Chondrocyte (in vitro differentiated cells): ENCODE results near the gene AKT3. TPM values are rescaled to one million over a fixed set of nuclear protein-coding genes. Genes with fewer than 3 reads are reported as not detected.
A peak's percentile ranks its signal among the peaks of the same experiment; 100 is the strongest.

Experiments
- DNase-seq: peaks from one replicate; pipeline ENCODE4 v3.0.0; 2021; ENCODE audit warnings: mixed read lengths, low spot score
- H3K27ac Mint-ChIP-seq: one replicate; pipeline ENCODE4 v1.8.0; 2021; ENCODE audit warnings: mild to moderate bottlenecking, moderate library complexity, mixed read lengths; ENCODE audit not compliant: unreplicated experiment
- H3K27me3 Mint-ChIP-seq: 2 replicates; pipeline ENCODE4 v1.8.0; 2021; ENCODE audit warnings: low read depth, mixed read lengths
- H3K36me3 Mint-ChIP-seq: 2 replicates; pipeline ENCODE4 v1.8.0; 2021; ENCODE audit warnings: low read depth, mixed read lengths
- H3K4me1 Mint-ChIP-seq: 2 replicates; pipeline ENCODE4 v1.8.0; 2021; ENCODE audit warnings: low read depth, mild to moderate bottlenecking, mixed read lengths
- H3K4me3 Mint-ChIP-seq: one replicate; pipeline ENCODE4 v1.8.0; 2021; ENCODE audit warnings: mild to moderate bottlenecking, moderate library complexity, mixed read lengths; ENCODE audit not compliant: unreplicated experiment
- H3K9me3 Mint-ChIP-seq: 2 replicates; pipeline ENCODE4 v1.8.0; 2021; ENCODE audit warnings: low read depth, mixed read lengths
- CTCF ChIP-seq: fragments of 200-600 bp; sonication (generic); IDR thresholded peaks from 2 replicates; pipeline ENCODE4 v1.5.0; 2021; ENCODE audit warnings: antibody characterized with exemption, mild to moderate bottlenecking, moderate library complexity
- total RNA-seq: library from RNA; stranded (reverse); gene quantifications from 3 replicates; pipeline ENCODE4 v1.2.1, GENCODE V29; 2021

AKT3 gene
- total RNA-seq, 1 donor from 2014 or later = 111 TPM

- H3K27me3 Mint-ChIP-seq = no peaks in the 10 kb centered on the region
Measured at GRCh38 chr1:243848165-243848857, 1.7 kb downstream of the AKT3 start.

GRCh38 chr1:243846761-243847160 is 3.3 kb downstream of the AKT3 start:
- TF ChIP-seq CTCF = no peak
- no peak for DNase-seq
- H3K4me1 Mint-ChIP-seq = peaks cover 35% of the 10 kb centered on the region
- H3K36me3 Mint-ChIP-seq = no peaks in the 10 kb centered on the region
- H3K27me3 Mint-ChIP-seq = no peaks in the 10 kb centered on the region
- no peaks in the 10 kb centered on the region for H3K9me3 Mint-ChIP-seq
- no peak overlapping the region for H3K27ac Mint-ChIP-seq
- H3K4me3 Mint-ChIP-seq = no peak overlapping the region

More at GRCh38 chr1:243848165-243848857, 1.7 kb downstream of the AKT3 start:
- H3K4me1 Mint-ChIP-seq = peaks cover 23% of the 10 kb centered on the region
- H3K9me3 Mint-ChIP-seq = no peaks in the 10 kb centered on the region
- no peak for TF ChIP-seq CTCF
- H3K4me3 Mint-ChIP-seq = peak overlapping the region; percentile 92
- H3K27ac Mint-ChIP-seq = peak overlapping the region; percentile 93
- DNase-seq = no peak
- no peaks in the 10 kb centered on the region for H3K36me3 Mint-ChIP-seq

- Mint-ChIP-seq H3K36me3 (no peaks in the 10 kb centered on the region), H3K4me1 (peaks cover 35% of the 10 kb centered on the region), H3K27ac (no peak overlapping the region), H3K4me3 (no peak overlapping the region), H3K27me3 (no peaks in the 10 kb centered on the region), H3K9me3 (no peaks in the 10 kb centered on the region)
- no peak for DNase-seq
- TF ChIP-seq CTCF = no peak
Measured at GRCh38 chr1:243845888-243846287, 4.2 kb downstream of the AKT3 start.

GRCh38 chr1:243844186-243844585 is 5.9 kb downstream of the AKT3 start:
- Mint-ChIP-seq H3K4me3 (no peak overlapping the region), H3K36me3 (no peaks in the 10 kb centered on the region), H3K27ac (no peak overlapping the region), H3K4me1 (peaks cover 51% of the 10 kb centered on the region), H3K27me3 (no peaks in the 10 kb centered on the region), H3K9me3 (no peaks in the 10 kb centered on the region)
- no peak for DNase-seq
- TF ChIP-seq CTCF = no peak

GRCh38 chr1:243842978-243843511 is 7.0 kb downstream of the AKT3 start:
- no peaks in the 10 kb centered on the region for H3K36me3 Mint-ChIP-seq
- no peak for TF ChIP-seq CTCF
- H3K4me1 Mint-ChIP-seq = peaks cover 46% of the 10 kb centered on the region
- H3K27me3 Mint-ChIP-seq = no peaks in the 10 kb centered on the region
- H3K9me3 Mint-ChIP-seq = no peaks in the 10 kb centered on the region
- DNase-seq = no peak
- H3K27ac Mint-ChIP-seq = peak overlapping the region; percentile 89
- H3K4me3 Mint-ChIP-seq = peak overlapping the region; percentile 5
